ENCODE measurements around the gene DAPK1.
"Not testable (repeated sequence)": the region's sequence is repeated elsewhere in the genome, so short reads cannot be mapped to it uniquely, and the experiment has no call there.

The DAPK1 gene

DNA sequence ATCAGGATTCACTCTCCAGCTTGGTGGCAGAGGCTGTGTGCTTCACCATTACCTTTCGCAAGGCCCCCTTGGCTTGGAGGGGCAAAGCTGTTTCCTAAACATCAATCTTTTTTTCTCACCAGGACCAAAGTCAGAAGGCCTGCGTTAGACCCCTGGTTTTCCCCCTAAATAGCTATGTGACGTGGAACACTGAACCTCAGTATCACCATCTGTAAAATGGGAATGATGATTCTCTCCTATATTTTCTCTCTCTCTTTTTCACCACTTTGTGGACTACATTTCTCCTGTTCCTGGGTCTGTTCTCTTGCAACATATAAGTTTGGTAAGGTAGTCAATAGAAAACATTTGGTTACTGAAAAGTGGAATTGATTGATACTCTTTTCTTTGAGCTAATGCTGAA is 50.5 kb downstream of the DAPK1 start:
- no peak for DNase-seq

- DNase-seq, result not testable (repeated sequence)
Observed at GRCh38 chr9:87549088-87549487, 51.4 kb downstream of the DAPK1 start.

- DNase-seq, result no peak
Observed at GRCh38 chr9:87549791-87550190, 52.1 kb downstream of the DAPK1 start.

GRCh38 chr9:87550253-87550954 is 52.7 kb downstream of the DAPK1 start:
- DNase-seq, result no peak

DNA sequence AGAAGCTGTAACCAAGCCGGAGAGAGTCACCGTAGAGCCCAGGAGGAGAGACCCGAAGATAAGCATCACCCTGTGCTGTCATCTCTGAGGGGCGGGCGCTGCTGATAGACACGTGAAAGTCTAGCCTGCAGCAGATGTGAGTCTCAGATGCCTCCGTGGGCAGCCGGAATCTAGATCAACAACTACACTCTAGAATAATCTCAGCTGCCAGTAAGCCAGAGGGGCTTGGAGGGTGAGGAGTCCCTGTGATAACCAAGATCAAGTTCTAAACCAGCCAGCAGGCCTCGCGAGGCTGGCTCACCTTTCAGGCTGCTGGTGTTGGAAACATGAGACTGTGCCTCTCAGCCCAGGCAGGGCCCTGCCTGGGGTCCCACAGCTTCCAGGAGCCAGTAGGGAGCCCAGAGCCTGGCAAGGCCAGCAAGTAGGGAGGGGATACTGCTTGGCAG is 54.1 kb downstream of the DAPK1 start:
- DNase-seq, result no peak

DNA sequence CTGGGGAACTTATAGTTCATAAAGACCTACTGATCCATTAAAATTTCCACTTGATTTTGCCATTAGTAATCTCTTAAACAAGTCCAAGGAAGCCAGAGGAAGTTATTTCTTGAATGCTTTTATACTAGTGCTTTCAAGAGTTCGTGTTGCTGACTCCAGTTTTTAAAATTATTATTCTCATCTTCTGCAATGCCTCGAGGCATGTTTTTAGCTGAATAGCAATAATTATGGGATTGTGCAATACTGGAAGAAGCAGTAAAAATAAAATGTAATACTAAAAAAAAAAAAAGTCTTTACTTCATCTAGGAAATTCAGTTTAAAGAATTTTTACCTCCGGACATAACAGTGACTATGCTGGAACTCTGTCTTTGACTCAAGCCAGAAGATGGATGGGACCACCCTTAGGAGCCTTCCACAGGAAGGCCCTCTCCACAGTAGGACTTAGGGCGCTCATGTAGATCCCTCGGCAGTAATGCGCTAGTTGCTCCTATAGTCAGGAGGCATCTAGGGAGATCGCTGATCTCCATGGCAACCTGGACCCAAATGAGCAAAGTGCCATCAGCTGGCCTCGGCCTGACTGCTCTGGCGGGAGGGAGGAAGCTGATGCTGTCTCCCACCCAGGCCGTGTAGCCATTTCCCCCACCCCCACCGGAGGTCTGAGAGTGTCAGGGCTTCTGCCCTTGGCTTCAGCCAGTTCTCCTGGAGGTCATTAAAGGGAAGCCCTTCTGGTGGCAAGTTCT is 56.7 kb downstream of the DAPK1 start:
- no peak for DNase-seq

GRCh38 chr9:87554976-87555375 is 57.3 kb downstream of the DAPK1 start:
- no peak for DNase-seq

- DNase-seq, result no peak
Observed at GRCh38 chr9:87556039-87556438, 58.4 kb downstream of the DAPK1 start.

- DNase-seq, result no peak
Observed at GRCh38 chr9:87556821-87557220, 59.2 kb downstream of the DAPK1 start.

DNA sequence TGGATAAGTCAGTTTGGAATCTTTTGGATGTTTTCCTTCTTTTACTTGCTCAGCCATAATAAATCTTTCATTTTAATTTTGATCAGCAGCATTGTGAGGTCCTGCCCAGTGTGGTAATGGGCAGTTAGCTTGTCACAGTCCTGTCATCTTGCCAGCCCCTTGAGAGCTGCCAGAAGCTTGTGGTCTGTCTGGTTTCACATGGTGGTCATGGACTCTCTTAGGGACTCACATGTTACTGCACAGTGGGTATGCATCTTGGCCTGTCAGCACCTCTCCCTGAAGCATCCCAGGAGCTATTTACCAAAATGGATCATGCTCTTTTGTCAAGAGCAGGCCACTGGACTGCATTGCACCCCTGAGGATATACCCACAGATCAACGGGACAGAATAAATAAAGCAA is 60.3 kb downstream of the DAPK1 start:
- no peak for DNase-seq

DNA sequence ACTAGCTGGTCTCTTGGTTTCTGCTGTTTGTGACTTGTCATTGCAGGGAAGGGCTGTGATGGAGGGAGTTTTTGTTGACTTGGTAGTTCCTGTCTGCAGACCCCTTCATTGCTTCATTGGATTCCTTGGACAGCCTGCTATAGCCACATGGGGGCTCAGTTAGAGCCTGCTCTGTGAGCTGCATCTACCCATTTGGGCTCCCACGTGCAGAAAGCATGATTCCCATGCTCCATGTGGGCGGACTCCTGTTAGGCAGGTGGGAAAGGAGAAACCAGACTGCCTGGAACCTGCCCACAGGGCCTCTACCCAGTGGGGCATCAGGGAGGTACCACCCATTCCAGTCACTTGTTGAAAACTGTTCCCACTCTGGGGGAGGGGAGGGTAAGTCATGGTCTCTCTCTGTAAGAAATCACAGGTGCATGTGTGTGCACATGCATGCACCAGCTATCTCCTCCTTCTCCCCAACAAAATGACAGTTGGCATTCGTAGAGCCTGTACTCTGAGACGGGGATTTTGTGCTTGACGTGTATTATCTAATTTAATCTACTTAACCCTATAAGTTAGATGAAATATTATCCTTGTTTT is 61.0 kb downstream of the DAPK1 start:
- DNase-seq, result no peak

DNA sequence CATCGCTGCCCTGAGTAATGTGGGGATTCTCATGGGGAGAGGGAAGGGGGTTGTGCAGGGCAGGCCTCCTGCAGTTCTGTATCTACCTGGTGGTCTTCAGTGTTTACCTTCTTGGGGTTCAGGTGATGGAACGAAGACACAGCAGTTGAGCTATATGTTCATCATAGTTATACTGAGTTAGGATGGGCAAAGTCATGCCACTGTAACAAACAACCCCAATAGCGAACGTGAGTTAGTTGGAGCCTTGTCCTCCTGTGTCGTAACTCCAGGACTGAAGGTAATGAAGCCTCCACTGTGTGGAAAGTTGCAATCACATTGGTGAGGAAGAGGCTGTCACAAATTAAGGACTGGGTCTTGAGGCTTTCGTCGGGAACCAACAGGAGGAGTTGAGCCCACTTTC is 64.4 kb downstream of the DAPK1 start:
- DNase-seq, result no peak

GRCh38 chr9:87562530-87563170 is 65.0 kb downstream of the DAPK1 start:
- DNase-seq, result no peak

DNA sequence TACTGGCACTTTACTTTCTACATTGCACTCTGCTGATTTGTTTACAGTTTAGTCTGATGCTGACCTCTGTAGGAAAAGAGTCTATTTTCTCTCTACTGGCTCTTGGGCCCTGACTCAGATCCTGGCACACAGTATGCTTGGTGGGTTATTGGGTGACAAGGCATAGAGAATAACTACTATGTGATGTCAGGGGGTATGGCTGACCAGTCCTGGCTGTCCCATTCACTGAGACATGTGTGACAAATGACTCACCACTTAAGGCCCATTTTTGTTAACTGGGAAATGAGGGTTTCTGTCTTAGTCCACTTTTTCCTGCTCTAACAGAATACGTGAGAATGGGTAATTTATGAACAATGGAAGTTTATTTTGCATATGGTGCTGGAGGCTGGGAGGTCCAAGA is 66.4 kb downstream of the DAPK1 start:
- no peak for DNase-seq

GRCh38 chr9:87564791-87565241 is 67.1 kb downstream of the DAPK1 start:
- DNase-seq, result no peak

GRCh38 chr9:87567001-87567400 is 69.3 kb downstream of the DAPK1 start:
- no peak for DNase-seq

GRCh38 chr9:87567571-87567970 is 69.9 kb downstream of the DAPK1 start:
- DNase-seq, result no peak

- DNase-seq, result no peak
Observed at GRCh38 chr9:87567983-87568382, 70.3 kb downstream of the DAPK1 start.

DNA sequence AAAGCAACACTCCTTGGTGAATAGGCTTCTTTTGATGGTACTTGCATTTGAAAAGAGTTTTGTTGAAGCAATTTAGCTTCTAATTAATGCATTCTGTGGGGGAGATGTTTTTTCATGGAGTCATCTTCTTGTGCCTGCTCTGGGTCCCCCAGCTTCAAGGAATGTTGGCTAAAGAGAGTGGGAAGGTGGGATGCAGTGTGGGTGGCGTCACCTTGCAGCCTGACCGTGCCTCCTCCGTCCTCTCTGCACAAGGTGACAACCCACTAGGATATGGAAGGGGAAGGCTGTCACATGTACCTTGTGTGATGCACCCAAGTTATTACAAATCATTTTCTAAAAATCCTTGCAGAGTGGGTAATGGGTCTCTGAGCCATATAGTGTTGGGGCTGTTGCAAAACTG is 70.7 kb downstream of the DAPK1 start:
- DNase-seq, result no peak

DNA sequence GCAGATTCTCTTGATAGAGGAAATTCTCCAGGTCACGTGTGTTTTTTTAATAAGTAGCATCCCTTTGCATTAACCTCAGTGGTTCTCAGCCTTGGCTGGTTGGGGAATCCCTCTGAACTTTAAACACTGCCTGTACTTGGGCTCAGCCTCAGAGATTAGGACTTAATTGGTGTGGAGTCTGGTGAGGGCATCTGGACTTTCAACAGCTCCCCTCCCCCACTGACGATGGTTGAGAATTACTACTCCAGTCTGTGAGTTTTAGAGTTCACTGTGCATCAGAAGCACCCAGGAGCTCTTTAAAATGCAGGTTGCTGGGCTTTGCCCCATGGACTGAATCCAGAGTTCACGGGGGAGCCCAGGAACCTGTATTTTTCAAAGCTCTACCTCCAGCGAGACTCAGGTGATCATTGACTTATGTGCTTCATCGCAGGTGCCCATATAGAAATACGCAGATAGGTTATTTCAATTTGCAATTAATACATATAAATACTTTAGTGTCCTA is 71.4 kb downstream of the DAPK1 start:
- no peak for DNase-seq

DNA sequence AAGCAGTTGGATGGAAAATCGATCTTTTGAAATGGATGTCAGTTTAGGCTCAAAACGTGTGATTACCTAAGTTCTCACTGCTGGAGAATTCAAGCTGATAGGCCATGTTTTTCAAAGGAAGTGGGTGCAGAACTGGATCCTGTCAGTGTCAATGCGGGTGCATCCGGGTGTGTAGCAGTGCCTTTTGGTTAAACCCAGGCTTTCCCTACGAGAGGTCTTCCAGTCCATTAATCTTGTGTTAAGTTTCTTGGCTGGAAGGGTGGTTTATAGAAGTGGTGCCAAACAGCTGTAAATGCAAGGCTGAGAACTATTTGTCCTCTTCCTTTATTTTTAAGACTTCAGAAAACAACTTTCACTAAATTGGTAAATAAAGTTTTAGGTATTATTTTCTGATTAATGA is 71.9 kb downstream of the DAPK1 start:
- no peak for DNase-seq

DNA sequence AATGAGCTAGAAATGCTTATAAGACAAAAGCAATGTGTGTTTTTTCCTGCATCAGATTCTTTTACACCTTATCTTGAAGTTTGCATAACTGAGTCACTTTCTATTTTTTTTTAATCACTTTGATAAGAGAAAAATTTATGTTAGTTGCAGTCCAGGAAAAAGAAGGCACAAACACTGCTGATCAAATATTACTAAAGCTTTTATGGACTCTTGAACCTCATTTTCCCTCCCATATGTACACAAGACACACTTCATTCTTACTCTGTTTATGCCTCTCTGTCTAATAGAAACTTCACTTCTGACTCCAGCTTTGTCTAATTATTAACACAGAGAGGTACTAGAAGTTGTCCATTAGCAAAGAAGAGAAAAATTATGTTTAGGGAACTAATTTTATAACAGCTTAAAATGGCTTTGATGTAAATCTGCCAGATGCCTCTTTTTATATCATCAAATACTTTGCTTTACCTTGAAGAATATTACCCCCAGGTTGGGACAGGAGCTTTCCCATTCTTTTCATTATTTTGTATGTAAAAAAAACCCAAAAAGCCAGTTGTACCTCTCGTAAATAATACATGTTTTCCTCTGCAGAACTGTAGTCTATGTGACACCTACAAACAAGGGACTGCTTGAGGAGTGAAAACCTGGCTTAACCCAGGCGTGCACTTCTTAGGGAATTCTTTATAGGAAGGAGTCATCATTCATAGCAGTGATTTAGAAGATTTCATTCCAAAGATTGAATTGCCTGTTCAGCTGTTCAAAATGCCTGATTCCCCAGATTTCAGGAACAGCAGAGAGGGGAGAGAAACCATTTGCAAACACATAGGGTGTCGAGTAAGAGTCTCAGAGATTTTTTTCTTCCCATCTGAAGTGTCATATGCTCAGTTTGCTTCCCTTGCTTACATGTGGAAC is 72.6 kb downstream of the DAPK1 start:
- DNase-seq, result no peak

Data from NCI-H2227 treated with DMSO at 0.1 percent for 48 hours (cell line).